GM19372 (cell line): ENCODE data around the gene SHISAL1.
"Not testable (repeated sequence)": the region's sequence is repeated elsewhere in the genome, so short reads cannot be mapped to it uniquely, and the experiment has no call there.

Source experiments
- ATAC-seq: cut with Tn5 transposase; IDR thresholded peaks from one replicate; pipeline ENCODE4 v1.9.1; 2021; ENCODE audit warnings: mild to moderate bottlenecking, low read depth, moderate library complexity; ENCODE audit not compliant: unreplicated experiment

The SHISAL1 gene

GRCh38 chr22:44329179-44329796 is 16.5 kb upstream of the SHISAL1 start:
- no peak for ATAC-seq

GRCh38 chr22:44328762-44329161 is 16.0 kb upstream of the SHISAL1 start:
- no peak for ATAC-seq

- ATAC-seq: no peak
Observed at GRCh38 chr22:44328326-44328725, 15.6 kb upstream of the SHISAL1 start.

GRCh38 chr22:44326491-44326885 is 13.7 kb upstream of the SHISAL1 start:
- no peak for ATAC-seq

GRCh38 chr22:44325718-44326490 is 13.2 kb upstream of the SHISAL1 start:
- ATAC-seq: no peak

- ATAC-seq: not testable (repeated sequence)
Observed at GRCh38 chr22:44323140-44323790, 10.5 kb upstream of the SHISAL1 start.

- ATAC-seq: no peak
Observed at GRCh38 chr22:44319685-44320084, 6.9 kb upstream of the SHISAL1 start.

GRCh38 chr22:44318751-44319150 is 6.0 kb upstream of the SHISAL1 start:
- ATAC-seq: no peak

GRCh38 chr22:44317886-44318637 is 5.3 kb upstream of the SHISAL1 start:
- ATAC-seq: no peak

GRCh38 chr22:44317123-44317444 is 4.3 kb upstream of the SHISAL1 start:
- ATAC-seq: no peak

- no peak for ATAC-seq
Observed at GRCh38 chr22:44316393-44317122, 3.8 kb upstream of the SHISAL1 start.

- no peak for ATAC-seq
Observed at GRCh38 chr22:44314425-44315067, 1.8 kb upstream of the SHISAL1 start.

- ATAC-seq: no peak
Observed at GRCh38 chr22:44313385-44314006, 745 bp upstream of the SHISAL1 start.

GRCh38 chr22:44311855-44312170 is 938 bp downstream of the SHISAL1 start:
- no peak for ATAC-seq

- no peak for ATAC-seq
Observed at GRCh38 chr22:44311104-44311854, 1.5 kb downstream of the SHISAL1 start.

GRCh38 chr22:44309647-44310046 is 3.1 kb downstream of the SHISAL1 start:
- ATAC-seq: no peak

GRCh38 chr22:44309137-44309536 is 3.6 kb downstream of the SHISAL1 start:
- ATAC-seq: no peak

- ATAC-seq: no peak
Observed at GRCh38 chr22:44307509-44308169, 5.1 kb downstream of the SHISAL1 start.
